ENCODE measurements around the gene IFITM2. TPM values are rescaled to one million over a fixed set of nuclear protein-coding genes. Genes with fewer than 3 reads are reported as not detected.

The IFITM2 gene
- total and polyA plus RNA-seq, 2 donors from 2014 or later: 814 to 1,111 TPM

DNA sequence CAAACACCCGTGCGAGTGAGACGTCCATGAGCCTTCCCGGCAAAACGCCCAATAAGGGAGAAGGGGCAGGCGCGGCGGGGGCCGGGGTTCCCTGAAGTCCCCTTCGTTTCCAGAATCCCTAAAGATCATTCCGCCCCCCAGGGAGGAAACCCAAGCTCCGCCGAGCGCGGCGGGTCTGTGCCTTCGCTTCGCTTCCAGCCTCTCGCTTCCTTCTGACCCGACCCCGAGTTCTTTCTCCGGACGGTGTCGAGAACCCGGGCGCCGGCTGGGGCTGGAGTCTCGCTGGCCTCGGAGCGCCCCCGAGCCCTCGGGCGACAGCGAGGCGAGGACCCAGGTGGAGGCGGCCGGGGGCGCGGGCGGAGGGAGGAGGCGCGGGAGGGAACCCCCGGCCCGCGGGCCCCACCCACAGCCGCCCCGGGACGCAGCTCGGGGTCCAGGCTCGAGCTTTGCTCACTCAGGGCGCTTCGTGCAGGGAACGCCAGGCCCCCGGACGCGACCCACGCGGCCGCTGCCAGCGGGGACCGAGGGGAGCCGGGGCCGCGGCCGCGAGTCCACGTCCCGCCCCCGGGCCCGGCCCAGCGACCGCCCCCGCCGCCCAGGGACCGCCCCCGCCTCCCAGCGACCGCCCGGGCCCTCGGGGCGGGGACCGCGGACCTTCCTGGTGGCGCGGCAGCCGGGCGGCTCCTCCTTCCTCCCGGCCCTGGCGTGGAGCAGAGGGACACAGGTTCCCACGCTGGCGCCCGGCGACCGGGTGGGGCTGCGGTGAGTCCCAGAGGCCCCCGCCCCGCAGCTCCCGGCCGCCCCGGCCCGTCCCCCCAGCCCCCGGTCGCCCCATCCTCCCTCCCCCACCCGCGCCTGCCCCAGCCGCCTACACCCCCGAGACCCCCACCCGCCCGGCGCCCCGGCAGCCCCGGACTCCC is 18.9 kb upstream of the IFITM2 start, which contains the start of gene PGGHG:
Gene PGGHG, plus strand, starts transcription at position 649 of the 920 bp plus-strand sequence. CDS start 691 bp downstream, outside the sequence.
- Histone ChIP-seq H3K9me3 (ENCODE audit: control insufficient read depth in 2 of 3, insufficient read depth in 1 of 3, low read length in 3 of 3) (no peaks in the 10 kb centered on the region), H3K9ac (ENCODE audit: low read length in 3 of 3) (peak within 1 kb of the TSS in 2 of 3 donors; percentile 29 to 40), H3K27me3 (ENCODE audit: control insufficient read depth, insufficient read depth, low read length) (no peaks in the 10 kb centered on the region), H3K36me3 (ENCODE audit: control insufficient read depth in 2 of 3, insufficient read depth in 3 of 3, low read length in 3 of 3) (no peaks in the 10 kb centered on the region), H3K4me1 (ENCODE audit: control insufficient read depth in 2 of 3, insufficient read depth in 2 of 3, low read depth in 1 of 3, low read length in 3 of 3) (peaks cover 0 to 8% (median 0%) of the 10 kb centered on the region in 3 donors), H3K27ac (ENCODE audit: low read depth in 2 of 2, low read length in 2 of 2) (peak within 1 kb of the TSS in 1 of 2 donors; percentile 20), H3K4me3 (ENCODE audit: low read length in 3 of 3) (peak within 1 kb of the TSS in 2 of 3 donors; percentile 60 to 65)
- DNase-seq (peak in 4 of 5 donors; percentile 55 to 93 (median 70)), FAIRE-seq (no peak)
- intact Hi-C loops (cut with DNase I): no loop called here
- TF ChIP-seq, protein P1, sequence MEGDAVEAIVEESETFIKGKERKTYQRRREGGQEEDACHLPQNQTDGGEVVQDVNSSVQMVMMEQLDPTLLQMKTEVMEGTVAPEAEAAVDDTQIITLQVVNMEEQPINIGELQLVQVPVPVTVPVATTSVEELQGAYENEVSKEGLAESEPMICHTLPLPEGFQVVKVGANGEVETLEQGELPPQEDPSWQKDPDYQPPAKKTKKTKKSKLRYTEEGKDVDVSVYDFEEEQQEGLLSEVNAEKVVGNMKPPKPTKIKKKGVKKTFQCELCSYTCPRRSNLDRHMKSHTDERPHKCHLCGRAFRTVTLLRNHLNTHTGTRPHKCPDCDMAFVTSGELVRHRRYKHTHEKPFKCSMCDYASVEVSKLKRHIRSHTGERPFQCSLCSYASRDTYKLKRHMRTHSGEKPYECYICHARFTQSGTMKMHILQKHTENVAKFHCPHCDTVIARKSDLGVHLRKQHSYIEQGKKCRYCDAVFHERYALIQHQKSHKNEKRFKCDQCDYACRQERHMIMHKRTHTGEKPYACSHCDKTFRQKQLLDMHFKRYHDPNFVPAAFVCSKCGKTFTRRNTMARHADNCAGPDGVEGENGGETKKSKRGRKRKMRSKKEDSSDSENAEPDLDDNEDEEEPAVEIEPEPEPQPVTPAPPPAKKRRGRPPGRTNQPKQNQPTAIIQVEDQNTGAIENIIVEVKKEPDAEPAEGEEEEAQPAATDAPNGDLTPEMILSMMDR (IDR thresholded peaks at IDR 0.05; ENCODE audit: borderline replicate concordance, extremely low read depth, insufficient read depth): no peak

DNA sequence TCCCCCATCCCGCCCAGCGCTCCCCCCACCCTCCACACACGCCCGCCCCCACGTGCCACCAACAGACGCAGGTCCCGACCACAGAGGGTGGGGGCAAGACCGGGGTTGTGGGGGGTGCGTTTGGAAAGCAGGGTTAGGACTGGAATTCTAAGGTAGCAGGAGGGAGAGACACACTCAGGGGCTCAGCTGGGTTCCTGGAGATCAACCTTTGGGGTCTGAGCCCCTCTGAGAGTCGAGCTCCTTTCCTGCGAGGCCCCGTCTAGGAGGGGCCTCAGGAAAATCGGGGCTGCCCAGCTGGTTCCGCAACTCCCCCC is 18.3 kb upstream of the IFITM2 start:
- Histone ChIP-seq H3K9me3 (ENCODE audit: control insufficient read depth in 2 of 3, insufficient read depth in 1 of 3, low read length in 3 of 3) (no peaks in the 10 kb centered on the region), H3K4me1 (ENCODE audit: control insufficient read depth in 2 of 3, insufficient read depth in 2 of 3, low read depth in 1 of 3, low read length in 3 of 3) (peaks cover 0 to 8% (median 0%) of the 10 kb centered on the region in 3 donors), H3K27ac (ENCODE audit: low read depth in 2 of 2, low read length in 2 of 2) (no peak overlapping the region), H3K9ac (ENCODE audit: low read length in 3 of 3) (peak overlapping the region in 1 of 3 donors; percentile 34), H3K36me3 (ENCODE audit: control insufficient read depth in 2 of 3, insufficient read depth in 3 of 3, low read length in 3 of 3) (no peaks in the 10 kb centered on the region), H3K4me3 (ENCODE audit: low read length in 3 of 3) (peak overlapping the region in 1 of 3 donors; percentile 17), H3K27me3 (ENCODE audit: control insufficient read depth, insufficient read depth, low read length) (no peaks in the 10 kb centered on the region)
- DNase-seq (peak in 1 of 5 donors; percentile 77), FAIRE-seq (no peak)
- intact Hi-C loops (cut with DNase I): no loop called here
- TF ChIP-seq, protein P1 (IDR thresholded peaks at IDR 0.05; ENCODE audit: borderline replicate concordance, extremely low read depth, insufficient read depth): no peak

DNA sequence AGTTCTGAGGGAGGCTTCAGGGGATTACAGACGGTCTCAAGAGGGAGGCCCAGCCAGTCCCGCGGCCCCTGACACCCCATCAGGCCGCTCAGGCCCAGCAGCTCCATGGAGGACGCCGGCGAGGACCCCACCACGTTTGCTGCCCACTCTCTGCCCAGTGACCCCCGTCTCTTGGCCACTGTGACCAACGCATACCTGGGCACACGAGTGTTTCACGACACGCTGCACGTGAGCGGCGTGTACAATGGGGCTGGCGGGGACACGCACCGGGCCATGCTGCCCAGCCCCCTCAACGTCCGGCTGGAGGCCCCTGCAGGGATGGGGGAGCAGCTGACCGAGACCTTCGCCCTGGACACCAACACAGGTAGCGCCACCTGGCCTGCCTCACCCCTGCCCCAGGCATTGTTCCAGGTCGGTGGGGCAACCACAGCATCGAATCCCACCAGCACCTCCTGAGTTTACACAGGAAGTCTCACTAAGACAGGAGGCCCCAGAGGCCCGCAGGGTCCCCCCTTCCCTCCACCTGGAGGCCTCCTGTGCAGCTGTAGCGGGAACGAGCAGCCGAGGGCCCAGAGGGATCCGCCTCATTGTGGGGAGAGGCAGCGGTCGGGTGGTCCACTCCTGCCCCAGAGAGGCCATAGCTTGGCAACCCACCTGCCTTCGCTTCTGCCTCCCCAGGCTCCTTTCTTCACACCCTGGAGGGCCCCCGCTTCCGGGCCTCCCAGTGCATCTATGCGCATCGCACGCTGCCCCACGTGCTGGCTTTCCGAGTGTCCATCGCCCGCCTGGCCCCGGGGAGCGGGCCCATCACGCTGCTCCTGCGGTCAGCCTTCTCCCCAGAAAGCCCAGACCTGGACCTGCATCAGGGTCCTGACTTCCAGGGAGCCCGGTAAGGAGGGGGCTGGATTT is 17.6 kb upstream of the IFITM2 start:
- Histone ChIP-seq H3K4me3 (ENCODE audit: low read length in 3 of 3) (peak overlapping the region in 1 of 3 donors; percentile 17), H3K9ac (ENCODE audit: low read length in 3 of 3) (peak overlapping the region in 1 of 3 donors; percentile 34), H3K4me1 (ENCODE audit: control insufficient read depth in 2 of 3, insufficient read depth in 2 of 3, low read depth in 1 of 3, low read length in 3 of 3) (peaks cover 0 to 8% (median 0%) of the 10 kb centered on the region in 3 donors), H3K27me3 (ENCODE audit: control insufficient read depth, insufficient read depth, low read length) (no peaks in the 10 kb centered on the region), H3K36me3 (ENCODE audit: control insufficient read depth in 2 of 3, insufficient read depth in 3 of 3, low read length in 3 of 3) (no peaks in the 10 kb centered on the region), H3K9me3 (ENCODE audit: control insufficient read depth in 2 of 3, insufficient read depth in 1 of 3, low read length in 3 of 3) (no peaks in the 10 kb centered on the region), H3K27ac (ENCODE audit: low read depth in 2 of 2, low read length in 2 of 2) (no peak overlapping the region)
- FAIRE-seq: no peak
- intact Hi-C loops (cut with DNase I): no loop called here
- DNase-seq: peak in 2 of 5 donors; percentile 75 to 81
- TF ChIP-seq, protein P1 (IDR thresholded peaks at IDR 0.05; ENCODE audit: borderline replicate concordance, extremely low read depth, insufficient read depth): no peak

Data from kidney (tissue), 14 donors.